DND-41 (cell line): ENCODE data around the gene SEMA5A.

Source experiments
- ATAC-seq: fragments of 200-7000 bp; cut with Tn5 transposase; 3 replicates; pipeline ENCODE4 v1.9.1; 2021; ENCODE audit warnings: low read depth; ENCODE audit not compliant: insufficient read depth
- DNase-seq: peaks from one replicate; pipeline ENCODE4 v3.0.0-alpha.2; 2020
- H2AFZ ChIP-seq: 2 replicates; pipeline ENCODE4 v1.6.0; 2012; ENCODE audit warnings: low read depth, low read length
- H3K27ac ChIP-seq: 2 replicates; pipeline ENCODE4 v1.5.1; 2012; ENCODE audit warnings: low read length, inconsistent platforms
- H3K27me3 ChIP-seq: fragments of 200-600 bp; sonication (generic); 2 replicates; pipeline ENCODE4 v1.6.0; 2012; ENCODE audit warnings: low read length, mild to moderate bottlenecking, inconsistent platforms; ENCODE audit not compliant: insufficient read depth, poor library complexity
- H3K36me3 ChIP-seq: 2 replicates; pipeline ENCODE4 v1.5.1; 2012; ENCODE audit warnings: low read length, inconsistent platforms; ENCODE audit not compliant: insufficient read depth
- H3K4me1 ChIP-seq: 2 replicates; pipeline ENCODE4 v1.5.1; 2012; ENCODE audit warnings: mild to moderate bottlenecking, low read length; ENCODE audit not compliant: insufficient read depth
- H3K4me2 ChIP-seq: 2 replicates; pipeline ENCODE4 v1.6.0; 2012; ENCODE audit warnings: mild to moderate bottlenecking, moderate library complexity, low read length, inconsistent platforms; ENCODE audit not compliant: insufficient read depth
- H3K4me3 ChIP-seq, 2 experiments: fragments of 200-600 bp in 1 of 2; shearing (Covaris generic) in 1 of 2; 2 replicates each; pipeline ENCODE4 v1.5.1; 2012 to 2016; ENCODE audit warnings: inconsistent platforms in 2 of 2, low read length in 2 of 2, mild to moderate bottlenecking in 2 of 2, low read depth in 1 of 2, moderate library complexity in 1 of 2
- H3K79me2 ChIP-seq: 2 replicates; pipeline ENCODE4 v1.6.0; 2012; ENCODE audit warnings: low read length, inconsistent platforms; ENCODE audit not compliant: insufficient read depth
- H3K9ac ChIP-seq: 2 replicates; pipeline ENCODE4 v1.6.0; 2012; ENCODE audit warnings: low read depth, mild to moderate bottlenecking, inconsistent platforms, low read length, moderate library complexity
- H3K9me3 ChIP-seq: 2 replicates; pipeline ENCODE4 v1.5.1; 2012; ENCODE audit warnings: low read length, moderate library complexity, mild to moderate bottlenecking, inconsistent platforms; ENCODE audit not compliant: insufficient read depth, severe bottlenecking
- H4K20me1 ChIP-seq: 2 replicates; pipeline ENCODE4 v1.6.0; 2012; ENCODE audit warnings: low read length; ENCODE audit not compliant: insufficient read depth
- EZH2 ChIP-seq: IDR thresholded peaks from 3 replicates; pipeline ENCODE4 v1.6.1; 2012; ENCODE audit warnings: borderline replicate concordance, low read depth, mild to moderate bottlenecking, moderate library complexity, low read length, inconsistent platforms; ENCODE audit not compliant: severe bottlenecking
- TF ChIP-seq, protein P1 (sequence below): IDR thresholded peaks from 2 replicates; pipeline ENCODE4 v1.5.1; 2012; ENCODE audit warnings: borderline replicate concordance, low read length, moderate library complexity, mild to moderate bottlenecking; ENCODE audit not compliant: poor library complexity, severe bottlenecking; ENCODE audit errors: extremely low read depth

Gene SEMA5A

DNA sequence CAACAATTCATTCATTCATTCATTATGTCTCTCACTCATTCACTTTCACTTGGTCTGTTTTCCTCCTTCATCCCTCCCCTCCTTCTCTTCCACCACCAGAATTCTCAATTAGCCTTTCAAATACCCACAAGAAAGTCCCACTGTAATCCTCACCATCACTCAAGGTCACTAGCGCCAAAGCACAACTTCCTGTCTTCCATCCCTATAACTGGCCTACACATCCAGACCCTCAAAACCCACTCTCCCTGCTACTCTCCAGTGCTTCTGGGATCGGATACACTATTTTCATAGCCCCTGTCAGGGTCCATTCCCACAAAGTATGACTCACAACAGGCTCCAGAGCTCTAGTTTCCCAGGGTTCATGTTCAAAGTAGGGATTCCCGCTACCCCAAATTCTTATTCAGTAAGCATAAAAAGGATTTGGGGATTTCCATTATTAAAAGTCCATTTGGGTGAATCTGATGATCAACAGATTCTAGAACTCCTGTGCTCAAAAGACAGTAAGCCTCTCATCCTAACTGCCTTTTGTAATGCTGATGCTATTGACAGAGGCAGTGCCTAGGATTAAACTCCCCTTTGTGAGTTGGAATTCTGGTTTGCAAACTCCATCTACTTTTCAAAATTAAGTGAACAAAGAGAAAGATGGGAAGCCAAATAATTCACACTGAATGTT lies 250.9 kb downstream of the SEMA5A start:
- no peaks in the 10 kb centered on the region for H4K20me1 ChIP-seq
- H3K4me3 ChIP-seq = no peak overlapping the region
- no peak overlapping the region for H3K9ac ChIP-seq
- H3K36me3 ChIP-seq = no peaks in the 10 kb centered on the region
- H2AFZ ChIP-seq = no peak overlapping the region
- no peaks in the 10 kb centered on the region for H3K9me3 ChIP-seq
- DNase-seq = no peak
- ATAC-seq = no peak
- H3K27ac ChIP-seq = no peak overlapping the region
- no peaks in the 10 kb centered on the region for H3K79me2 ChIP-seq
- H3K4me1 ChIP-seq = no peaks in the 10 kb centered on the region
- no peaks in the 10 kb centered on the region for H3K27me3 ChIP-seq
- no peak for TF ChIP-seq EZH2
- TF ChIP-seq, protein P1, sequence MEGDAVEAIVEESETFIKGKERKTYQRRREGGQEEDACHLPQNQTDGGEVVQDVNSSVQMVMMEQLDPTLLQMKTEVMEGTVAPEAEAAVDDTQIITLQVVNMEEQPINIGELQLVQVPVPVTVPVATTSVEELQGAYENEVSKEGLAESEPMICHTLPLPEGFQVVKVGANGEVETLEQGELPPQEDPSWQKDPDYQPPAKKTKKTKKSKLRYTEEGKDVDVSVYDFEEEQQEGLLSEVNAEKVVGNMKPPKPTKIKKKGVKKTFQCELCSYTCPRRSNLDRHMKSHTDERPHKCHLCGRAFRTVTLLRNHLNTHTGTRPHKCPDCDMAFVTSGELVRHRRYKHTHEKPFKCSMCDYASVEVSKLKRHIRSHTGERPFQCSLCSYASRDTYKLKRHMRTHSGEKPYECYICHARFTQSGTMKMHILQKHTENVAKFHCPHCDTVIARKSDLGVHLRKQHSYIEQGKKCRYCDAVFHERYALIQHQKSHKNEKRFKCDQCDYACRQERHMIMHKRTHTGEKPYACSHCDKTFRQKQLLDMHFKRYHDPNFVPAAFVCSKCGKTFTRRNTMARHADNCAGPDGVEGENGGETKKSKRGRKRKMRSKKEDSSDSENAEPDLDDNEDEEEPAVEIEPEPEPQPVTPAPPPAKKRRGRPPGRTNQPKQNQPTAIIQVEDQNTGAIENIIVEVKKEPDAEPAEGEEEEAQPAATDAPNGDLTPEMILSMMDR = no peak
- no peak overlapping the region for H3K4me2 ChIP-seq

DNA sequence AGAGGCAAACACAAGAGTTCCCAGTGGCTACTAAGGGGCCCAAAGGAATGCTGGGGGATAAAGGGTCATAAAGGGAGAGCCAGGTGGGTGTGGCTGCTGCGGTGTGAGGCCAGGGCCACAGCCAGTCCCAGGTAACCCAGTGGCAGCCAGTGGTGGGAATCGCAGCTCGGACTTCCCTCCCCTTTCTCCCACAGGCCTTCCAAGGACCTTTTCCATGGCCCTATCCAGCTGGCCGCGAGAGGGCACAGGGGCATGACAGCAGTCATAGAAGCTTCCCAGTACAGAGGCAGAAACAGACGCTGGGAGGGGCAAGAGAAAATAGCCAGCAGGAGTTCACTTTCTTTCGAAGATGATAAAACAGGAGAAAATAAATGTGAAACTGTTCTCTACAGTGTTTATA lies 257.6 kb downstream of the SEMA5A start:
- Histone ChIP-seq H3K36me3 (no peaks in the 10 kb centered on the region), H3K27ac (no peak overlapping the region), H4K20me1 (no peaks in the 10 kb centered on the region), H2AFZ (no peak overlapping the region), H3K9me3 (no peaks in the 10 kb centered on the region), H3K4me2 (no peak overlapping the region), H3K9ac (no peak overlapping the region), H3K79me2 (no peaks in the 10 kb centered on the region), H3K4me3 (no peak overlapping the region), H3K27me3 (peaks cover 4% of the 10 kb centered on the region), H3K4me1 (no peaks in the 10 kb centered on the region)
- DNase-seq = no peak
- no peak for ATAC-seq
- no peak for TF ChIP-seq EZH2

DNA sequence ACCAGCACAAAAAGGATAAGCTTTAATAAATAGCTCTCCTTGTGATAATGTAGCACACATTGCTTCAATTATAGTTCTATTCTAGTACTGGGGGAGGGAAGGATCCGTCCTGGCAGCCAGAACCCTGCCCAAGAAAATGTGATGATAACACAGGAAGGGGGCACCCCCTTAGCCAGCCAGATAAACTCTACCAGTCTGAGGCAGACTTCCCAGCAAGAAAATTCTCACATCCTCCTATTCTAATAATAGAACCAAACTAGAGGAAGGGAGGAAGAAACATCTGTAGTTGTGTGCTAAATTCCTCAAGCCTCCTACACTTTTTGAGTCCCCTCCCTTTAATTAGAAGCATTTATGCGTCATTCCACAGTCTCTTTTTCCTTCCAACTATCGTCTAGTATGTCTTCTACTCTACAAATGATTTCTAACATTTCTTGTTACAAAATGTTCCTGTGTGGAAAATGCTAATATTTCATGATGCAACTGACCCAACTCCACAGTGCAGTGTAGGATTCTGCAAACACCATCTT lies 261.0 kb downstream of the SEMA5A start:
- H3K27me3 ChIP-seq = peaks cover 4% of the 10 kb centered on the region
- H3K4me2 ChIP-seq = no peak overlapping the region
- H3K4me1 ChIP-seq = no peaks in the 10 kb centered on the region
- no peaks in the 10 kb centered on the region for H3K9me3 ChIP-seq
- no peak for ATAC-seq
- H3K4me3 ChIP-seq = no peak overlapping the region
- H3K27ac ChIP-seq = no peak overlapping the region
- no peaks in the 10 kb centered on the region for H4K20me1 ChIP-seq
- no peak overlapping the region for H2AFZ ChIP-seq
- DNase-seq = no peak
- no peaks in the 10 kb centered on the region for H3K36me3 ChIP-seq
- no peaks in the 10 kb centered on the region for H3K79me2 ChIP-seq
- H3K9ac ChIP-seq = no peak overlapping the region
- TF ChIP-seq, protein P1 = no peak
- no peak for TF ChIP-seq EZH2

DNA sequence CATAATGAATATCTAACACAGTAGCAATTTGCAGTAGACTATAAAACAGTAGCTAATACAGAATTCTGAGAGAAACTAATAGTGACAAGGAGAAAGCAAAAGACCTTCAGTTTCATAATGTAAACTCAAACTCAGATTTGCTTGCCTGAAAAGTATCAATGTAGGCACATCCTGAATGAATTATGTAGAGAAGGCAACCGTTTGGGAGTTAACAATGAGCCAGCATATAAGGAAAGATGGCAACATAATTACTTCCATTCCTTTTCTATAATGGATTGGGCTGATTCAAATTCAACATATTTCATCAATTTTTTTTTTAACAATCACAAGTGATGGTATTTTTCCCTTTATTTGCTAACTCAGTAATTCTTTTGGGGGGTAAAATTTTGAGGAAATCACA lies 261.6 kb downstream of the SEMA5A start:
- Histone ChIP-seq H3K4me2 (no peak overlapping the region), H3K4me1 (no peaks in the 10 kb centered on the region), H4K20me1 (no peaks in the 10 kb centered on the region), H3K27me3 (peaks cover 4% of the 10 kb centered on the region), H3K4me3 (no peak overlapping the region), H3K79me2 (no peaks in the 10 kb centered on the region), H3K9ac (no peak overlapping the region), H3K36me3 (no peaks in the 10 kb centered on the region), H3K9me3 (no peaks in the 10 kb centered on the region), H2AFZ (no peak overlapping the region), H3K27ac (no peak overlapping the region)
- TF ChIP-seq, protein P1 = no peak
- no peak for TF ChIP-seq EZH2
- DNase-seq = no peak
- ATAC-seq = no peak
